Hypothalamus (tissue), 51 donors: ENCODE data around the gene PRICKLE4.

Experiments used
- DNase-seq, 51 donors: peaks; one replicate each; lab custom pipeline; 2025; lab: John Stamatoyannopoulos, UW

PRICKLE4 gene

DNA sequence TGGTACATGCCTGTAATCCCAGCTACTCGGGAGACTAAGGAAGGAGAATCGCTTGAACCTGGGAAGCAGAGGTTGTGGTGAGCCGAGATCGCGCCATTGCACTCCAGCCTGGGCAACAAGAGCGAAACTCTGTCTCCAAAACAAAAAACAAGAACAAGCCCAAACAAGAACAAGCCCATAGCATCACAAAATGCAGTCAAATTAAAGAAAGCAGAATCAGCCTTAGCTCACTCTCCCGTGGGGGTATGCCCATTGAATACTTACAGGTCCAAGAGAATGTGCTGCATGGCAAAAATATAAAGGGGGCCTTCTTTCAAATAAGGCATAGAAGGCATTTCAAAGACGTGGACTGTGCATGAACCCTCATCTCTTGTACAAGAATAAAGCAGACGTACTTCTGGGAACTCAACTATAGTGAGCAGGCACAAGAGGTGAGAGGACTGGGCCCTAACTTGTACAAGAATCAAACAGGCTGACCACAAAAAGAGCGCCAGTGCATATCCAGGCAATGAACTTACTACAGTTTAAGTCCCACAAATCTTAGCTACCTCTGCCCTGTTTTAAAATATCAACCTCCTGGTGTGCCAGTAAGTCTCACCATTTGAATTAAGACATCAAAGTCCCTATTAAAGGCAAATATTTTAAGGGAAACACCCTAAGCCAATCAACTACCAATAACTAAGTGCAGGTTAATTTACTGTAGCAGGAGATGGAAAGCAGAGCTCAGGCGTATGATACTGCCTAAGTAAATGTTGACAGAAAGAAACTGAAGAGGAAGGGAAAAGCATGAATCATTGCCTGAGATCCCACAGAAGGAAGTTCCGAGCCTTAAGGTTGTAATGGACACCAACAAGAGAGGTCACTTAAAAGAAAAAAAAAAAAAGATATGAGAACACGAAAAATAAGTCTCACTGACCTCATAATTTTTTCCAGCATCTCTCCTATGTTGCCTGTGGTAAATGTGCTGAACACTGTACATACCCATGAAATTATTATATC, 44.3 kb downstream of the PRICKLE4 start:
- no peak for DNase-seq

DNA sequence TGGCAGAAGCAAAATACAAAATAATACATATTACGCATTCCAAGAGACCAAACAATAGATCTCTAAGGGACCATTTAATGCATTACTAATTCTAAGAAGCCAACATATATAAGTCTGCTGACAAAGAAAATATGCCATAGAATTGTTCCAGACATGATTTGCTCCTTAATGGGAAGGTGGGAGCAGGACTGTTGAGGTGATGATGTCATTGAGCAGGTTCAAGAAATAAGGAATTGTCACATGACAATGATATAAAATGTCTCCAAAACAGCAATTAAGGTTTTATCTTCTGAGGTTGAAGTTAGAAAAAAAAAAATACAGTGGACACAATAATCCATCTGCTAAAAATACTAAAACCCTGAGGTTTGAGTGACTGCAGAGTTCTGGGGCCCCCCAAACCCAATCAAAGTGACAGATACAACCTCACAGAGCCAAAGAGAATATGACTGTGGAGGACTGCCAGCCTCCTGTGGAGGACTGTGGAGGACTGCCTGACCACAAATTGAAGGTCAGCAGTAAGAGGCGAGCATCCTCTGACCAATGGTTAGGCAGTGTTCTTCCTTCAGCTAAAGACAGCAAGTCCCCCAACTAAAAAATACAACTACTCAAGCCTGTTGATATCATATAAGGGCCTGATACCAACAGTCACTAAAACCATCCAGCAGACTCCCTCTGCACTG, 45.9 kb downstream of the PRICKLE4 start:
- DNase-seq, result no peak

DNA sequence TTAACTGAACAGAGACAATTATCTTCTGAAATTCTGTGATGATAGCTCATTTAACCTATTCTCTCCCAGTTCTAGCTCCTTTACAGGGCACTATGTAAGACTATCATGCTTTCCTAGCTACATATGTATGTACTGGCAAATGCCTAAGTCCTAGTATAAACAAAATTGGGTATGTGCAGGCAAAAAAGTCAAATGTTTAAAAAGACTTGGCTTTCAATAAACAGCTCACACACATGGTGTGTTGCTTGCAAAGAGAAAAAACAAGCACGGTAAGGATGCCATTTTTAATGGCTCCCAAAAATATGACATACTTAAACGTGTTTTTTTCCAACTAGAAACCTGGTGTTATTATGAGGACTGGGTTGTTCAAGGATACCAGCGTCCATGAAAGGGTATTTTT, 51.7 kb downstream of the PRICKLE4 start:
- no peak for DNase-seq

DNA sequence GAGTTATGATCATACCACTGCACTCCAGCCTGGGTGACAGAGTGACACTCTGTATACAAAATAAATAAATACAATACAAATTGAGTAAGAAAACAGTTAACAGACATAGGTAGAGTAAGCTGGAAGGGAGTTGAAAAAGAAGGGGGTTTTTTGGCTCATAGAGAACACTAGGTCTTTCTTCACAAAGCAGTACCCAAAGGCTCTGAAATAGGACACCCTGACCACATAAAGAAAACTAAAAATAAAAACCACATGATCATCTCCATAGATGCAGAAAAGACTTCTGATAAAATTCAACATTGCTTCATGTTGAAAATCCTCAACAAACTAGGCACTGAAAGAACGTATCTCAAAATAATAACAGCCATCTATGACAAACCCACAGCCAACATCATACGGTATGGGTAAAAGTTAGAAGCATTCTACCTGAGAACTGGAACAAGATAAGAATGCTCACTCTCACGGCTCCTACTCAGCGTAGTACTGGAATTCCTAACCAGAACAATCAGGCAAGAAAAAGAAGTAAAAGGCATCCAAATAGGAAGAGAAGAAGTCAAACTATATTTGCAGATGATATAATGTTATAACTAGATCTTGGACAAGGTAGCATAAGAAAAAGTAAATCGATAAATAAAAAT, 55.6 kb downstream of the PRICKLE4 start:
- no peak for DNase-seq

DNA sequence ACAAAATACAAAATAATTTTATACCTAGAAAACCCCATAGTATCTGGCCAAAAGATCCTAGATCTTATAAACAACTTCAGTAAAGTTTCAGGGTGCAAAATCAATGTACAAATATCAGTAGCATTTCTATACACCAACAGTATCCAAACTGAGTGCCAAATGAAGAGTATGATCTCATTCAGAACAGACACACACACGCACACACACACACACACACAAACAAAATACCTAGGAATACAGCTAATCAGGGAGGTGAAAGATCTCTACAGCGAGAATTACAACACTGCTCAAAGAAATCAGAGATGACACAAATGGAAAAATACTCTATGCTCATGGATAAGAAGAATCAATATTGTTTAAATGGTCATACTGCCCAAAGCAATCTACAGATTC, 56.1 kb downstream of the PRICKLE4 start:
- no peak for DNase-seq
